ENCODE data around the gene RUSC2. TPM values are rescaled to one million over a fixed set of nuclear protein-coding genes. Genes with fewer than 3 reads are reported as not detected.
"Not testable (repeated sequence)": the region's sequence is repeated elsewhere in the genome, so short reads cannot be mapped to it uniquely, and the experiment has no call there.

Gene RUSC2
- total RNA-seq, 2 donors from 2014 or later: 4.7 to 8.6 TPM

DNA sequence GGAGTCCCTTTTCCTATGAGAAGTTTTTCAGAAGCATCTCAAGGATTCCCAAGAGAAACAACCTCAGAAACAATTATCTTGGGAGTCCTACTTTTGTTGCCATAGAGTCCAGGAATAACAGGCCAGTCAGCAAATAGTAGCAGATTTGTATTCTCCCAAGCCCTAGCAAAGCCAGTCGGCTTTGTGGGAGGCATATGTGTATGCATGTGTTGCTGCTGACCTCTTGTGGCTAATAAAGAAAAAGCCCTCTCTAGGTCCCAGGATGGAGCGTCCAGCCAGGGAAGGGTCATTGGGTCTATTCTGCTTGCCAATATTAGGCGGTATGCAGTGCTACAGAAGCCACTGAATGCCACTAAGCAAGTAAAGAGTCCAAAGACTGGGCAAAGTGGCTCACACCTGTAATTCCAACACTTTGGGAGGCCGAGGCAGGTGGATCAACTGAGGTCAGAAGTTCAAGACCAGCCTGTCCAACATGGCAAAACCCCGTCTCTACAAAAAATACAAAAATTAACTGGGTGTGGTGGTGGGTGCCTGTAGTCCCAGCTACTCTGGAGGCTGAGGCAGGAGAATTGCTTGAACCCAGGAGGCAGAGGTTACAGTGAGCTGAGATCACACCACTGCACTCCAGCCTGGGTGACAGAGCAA is 12.6 kb upstream of the RUSC2 start:
- not testable (repeated sequence) for H3K27ac ChIP-seq; H3K9me3 ChIP-seq; H3K36me3 ChIP-seq; H3K27me3 ChIP-seq; H3K4me1 ChIP-seq; H3K4me3 ChIP-seq; H3K9ac ChIP-seq (ENCODE audit: low read depth in 2 of 2, low read length in 2 of 2)
- DNase-seq: peak; percentile 46
- intact Hi-C loops (cut with DNase I): loop anchor here (2.0 to 10.0 kb wide), 3 partner anchors 213 to 573 kb away; no protein-coding TSS in a partner anchor
- TF ChIP-seq, protein P1, sequence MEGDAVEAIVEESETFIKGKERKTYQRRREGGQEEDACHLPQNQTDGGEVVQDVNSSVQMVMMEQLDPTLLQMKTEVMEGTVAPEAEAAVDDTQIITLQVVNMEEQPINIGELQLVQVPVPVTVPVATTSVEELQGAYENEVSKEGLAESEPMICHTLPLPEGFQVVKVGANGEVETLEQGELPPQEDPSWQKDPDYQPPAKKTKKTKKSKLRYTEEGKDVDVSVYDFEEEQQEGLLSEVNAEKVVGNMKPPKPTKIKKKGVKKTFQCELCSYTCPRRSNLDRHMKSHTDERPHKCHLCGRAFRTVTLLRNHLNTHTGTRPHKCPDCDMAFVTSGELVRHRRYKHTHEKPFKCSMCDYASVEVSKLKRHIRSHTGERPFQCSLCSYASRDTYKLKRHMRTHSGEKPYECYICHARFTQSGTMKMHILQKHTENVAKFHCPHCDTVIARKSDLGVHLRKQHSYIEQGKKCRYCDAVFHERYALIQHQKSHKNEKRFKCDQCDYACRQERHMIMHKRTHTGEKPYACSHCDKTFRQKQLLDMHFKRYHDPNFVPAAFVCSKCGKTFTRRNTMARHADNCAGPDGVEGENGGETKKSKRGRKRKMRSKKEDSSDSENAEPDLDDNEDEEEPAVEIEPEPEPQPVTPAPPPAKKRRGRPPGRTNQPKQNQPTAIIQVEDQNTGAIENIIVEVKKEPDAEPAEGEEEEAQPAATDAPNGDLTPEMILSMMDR (IDR thresholded peaks at IDR 0.05): peak; percentile 75

DNA sequence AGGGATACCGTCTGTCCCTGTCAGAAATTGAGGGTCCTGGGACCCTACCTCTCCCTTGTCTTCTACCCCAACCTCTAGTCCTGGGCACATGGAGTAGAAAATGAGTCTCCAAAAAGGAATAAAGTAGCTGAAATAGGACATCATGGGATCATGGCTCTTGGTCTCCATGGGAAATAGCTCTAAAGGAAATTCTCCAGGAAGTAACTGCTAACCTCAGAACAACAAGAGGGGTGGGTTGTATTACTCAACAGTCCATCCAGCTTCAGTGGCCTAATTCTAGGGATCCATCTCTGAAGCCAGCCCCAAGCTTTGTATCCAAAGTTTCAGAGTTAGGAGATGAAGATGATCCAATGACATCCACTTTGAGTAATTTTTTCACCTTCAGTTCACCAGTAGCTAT is 11.0 kb upstream of the RUSC2 start:
- TF ChIP-seq, protein P1 (IDR thresholded peaks at IDR 0.05): no peak
- DNase-seq: no peak
- H3K36me3 ChIP-seq: no peaks in the 10 kb centered on the region
- no peak overlapping the region for H3K9ac ChIP-seq (ENCODE audit: low read depth in 2 of 2, low read length in 2 of 2)
- H3K27me3 ChIP-seq: no peaks in the 10 kb centered on the region
- intact Hi-C loops (cut with DNase I): loop anchor here (10.0 kb wide), 2 partner anchors 214 to 574 kb away; no protein-coding TSS in a partner anchor
- H3K27ac ChIP-seq: no peak overlapping the region
- no peaks in the 10 kb centered on the region for H3K9me3 ChIP-seq
- H3K4me3 ChIP-seq: no peak overlapping the region
- no peaks in the 10 kb centered on the region for H3K4me1 ChIP-seq

DNA sequence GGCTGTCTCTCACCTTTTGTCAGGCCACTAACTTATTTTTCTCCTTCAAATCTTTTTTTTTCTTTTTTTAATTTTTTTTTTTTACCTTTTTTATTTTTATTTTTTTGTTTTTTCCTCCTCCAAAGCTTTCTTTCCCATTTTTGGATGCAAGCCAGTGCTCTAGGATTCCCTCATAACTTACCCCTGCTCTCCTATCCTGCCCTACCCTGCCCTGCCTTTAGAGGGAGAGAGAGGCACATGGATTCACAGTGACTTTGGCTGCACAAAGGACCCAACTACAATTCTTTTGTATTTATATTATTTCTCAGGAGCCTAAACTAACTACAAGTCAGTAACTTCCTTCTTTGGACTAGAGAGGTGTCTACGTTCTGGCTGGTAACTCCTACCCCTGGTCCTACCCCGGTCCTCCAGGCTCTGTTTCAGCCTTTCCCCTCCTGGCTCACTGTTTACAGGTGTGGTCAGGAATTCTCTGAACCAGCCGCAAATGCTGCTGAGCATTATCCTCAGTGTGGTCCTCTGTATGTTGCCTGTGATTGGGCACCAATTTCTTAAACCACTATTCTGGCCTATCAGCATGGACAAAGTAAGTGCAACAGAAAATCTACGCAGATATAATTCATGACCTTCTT is 8.4 kb upstream of the RUSC2 start:
- Histone ChIP-seq H3K27me3 (no peaks in the 10 kb centered on the region), H3K9me3 (no peaks in the 10 kb centered on the region), H3K4me3 (no peak overlapping the region), H3K36me3 (no peaks in the 10 kb centered on the region), H3K27ac (no peak overlapping the region), H3K9ac (ENCODE audit: low read depth in 2 of 2, low read length in 2 of 2) (no peak overlapping the region), H3K4me1 (no peaks in the 10 kb centered on the region)
- TF ChIP-seq, protein P1 (IDR thresholded peaks at IDR 0.05): peak; percentile 67
- intact Hi-C loops (cut with DNase I): no loop called here
- peak; percentile 64 for DNase-seq

DNA sequence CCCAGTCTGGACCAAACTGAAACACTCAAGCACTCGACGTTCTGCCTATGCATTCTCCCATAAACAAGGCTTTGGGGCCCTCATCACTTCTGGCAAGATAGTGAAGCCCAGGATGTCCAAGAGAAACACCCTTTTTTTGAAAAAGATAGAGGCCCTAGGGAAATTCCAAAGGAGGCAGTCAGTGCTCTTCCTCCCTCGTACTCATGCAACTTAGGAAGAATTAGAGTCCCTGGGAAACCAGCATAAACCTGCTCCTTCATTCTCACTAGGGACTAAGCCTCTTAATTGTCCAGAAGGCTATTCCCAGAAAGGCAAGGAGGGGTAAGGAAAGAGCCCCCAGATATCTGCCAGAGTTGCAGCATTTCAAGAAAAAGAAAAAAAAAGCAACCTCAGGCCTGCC is 7.8 kb upstream of the RUSC2 start:
- Histone ChIP-seq H3K9ac (ENCODE audit: low read depth in 2 of 2, low read length in 2 of 2) (no peak overlapping the region), H3K4me3 (no peak overlapping the region), H3K27me3 (no peaks in the 10 kb centered on the region), H3K27ac (no peak overlapping the region), H3K9me3 (no peaks in the 10 kb centered on the region), H3K36me3 (no peaks in the 10 kb centered on the region), H3K4me1 (no peaks in the 10 kb centered on the region)
- TF ChIP-seq, protein P1 (IDR thresholded peaks at IDR 0.05): no peak
- intact Hi-C loops (cut with DNase I): no loop called here
- DNase-seq: no peak

DNA sequence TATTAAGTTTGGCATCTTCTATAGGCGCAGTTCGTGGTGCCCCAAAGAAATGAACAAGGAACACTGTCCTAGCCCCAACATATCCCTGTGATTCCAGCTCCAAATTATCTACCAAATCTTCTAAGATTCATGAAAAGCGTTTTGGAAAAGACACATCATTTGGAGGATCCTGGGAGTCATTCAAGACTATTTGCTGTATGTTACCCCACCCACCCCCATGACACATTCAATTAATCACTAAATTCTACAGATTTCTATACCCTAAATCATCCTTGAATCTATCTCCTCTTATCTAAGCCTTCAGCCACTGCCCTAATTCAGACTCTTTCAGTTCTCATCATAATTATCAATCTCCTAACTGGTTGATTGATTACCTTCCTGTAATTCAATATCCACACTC is 5.5 kb upstream of the RUSC2 start:
- intact Hi-C loops (cut with DNase I): no loop called here
- H3K4me3 ChIP-seq: no peak overlapping the region

More for the DNA sequence above, 5.5 kb upstream of the RUSC2 start:
- Histone ChIP-seq H3K36me3 (no peaks in the 10 kb centered on the region), H3K27me3 (no peaks in the 10 kb centered on the region), H3K4me1 (no peaks in the 10 kb centered on the region), H3K9ac (ENCODE audit: low read depth in 2 of 2, low read length in 2 of 2) (no peak overlapping the region), H3K9me3 (no peaks in the 10 kb centered on the region), H3K27ac (no peak overlapping the region)
- DNase-seq: no peak
- TF ChIP-seq, protein P1 (IDR thresholded peaks at IDR 0.05): no peak

Data from colonic mucosa (tissue), 4 donors.